Mammary epithelial cell (primary cell): ENCODE results near the gene TEX30.

Source experiments
- EZH2 ChIP-seq: IDR thresholded peaks from 2 replicates; pipeline ENCODE4 v1.6.1; 2012; ENCODE audit warnings: low read length, inconsistent platforms, borderline replicate concordance
- TF ChIP-seq, protein P1 (sequence below), 2 donors: IDR thresholded peaks in 1 of 2; conservative IDR thresholded peaks in 1 of 2; 2 replicates each; pipeline ENCODE4 v1.5.1; 2011 to 2012; ENCODE audit warnings: inconsistent platforms in 2 of 2, low read length in 2 of 2, mild to moderate bottlenecking in 2 of 2, control low read depth in 1 of 2, low read depth in 1 of 2; ENCODE audit not compliant: insufficient read depth in 1 of 2; ENCODE audit errors: extremely low read depth in 1 of 2

DNA sequence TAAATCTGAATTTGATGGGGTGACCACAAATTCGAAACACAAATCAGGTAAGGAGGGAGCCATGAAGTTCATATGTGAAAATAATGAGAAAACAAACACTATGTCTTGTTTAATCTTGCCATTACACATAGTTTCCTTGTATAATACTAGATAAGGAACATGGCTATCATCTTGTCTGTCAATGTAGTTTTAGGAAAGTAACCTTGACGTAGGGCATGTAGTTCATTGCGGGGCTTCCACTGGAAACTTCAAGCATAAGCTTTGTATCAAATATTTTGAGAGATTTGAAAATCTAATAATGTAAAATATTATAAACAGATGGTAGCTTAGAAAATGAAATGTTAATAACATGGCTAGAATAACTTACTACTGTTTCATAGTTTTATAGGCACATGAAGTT is 34.1 kb upstream of the TEX30 start:
- TF ChIP-seq, protein P1, sequence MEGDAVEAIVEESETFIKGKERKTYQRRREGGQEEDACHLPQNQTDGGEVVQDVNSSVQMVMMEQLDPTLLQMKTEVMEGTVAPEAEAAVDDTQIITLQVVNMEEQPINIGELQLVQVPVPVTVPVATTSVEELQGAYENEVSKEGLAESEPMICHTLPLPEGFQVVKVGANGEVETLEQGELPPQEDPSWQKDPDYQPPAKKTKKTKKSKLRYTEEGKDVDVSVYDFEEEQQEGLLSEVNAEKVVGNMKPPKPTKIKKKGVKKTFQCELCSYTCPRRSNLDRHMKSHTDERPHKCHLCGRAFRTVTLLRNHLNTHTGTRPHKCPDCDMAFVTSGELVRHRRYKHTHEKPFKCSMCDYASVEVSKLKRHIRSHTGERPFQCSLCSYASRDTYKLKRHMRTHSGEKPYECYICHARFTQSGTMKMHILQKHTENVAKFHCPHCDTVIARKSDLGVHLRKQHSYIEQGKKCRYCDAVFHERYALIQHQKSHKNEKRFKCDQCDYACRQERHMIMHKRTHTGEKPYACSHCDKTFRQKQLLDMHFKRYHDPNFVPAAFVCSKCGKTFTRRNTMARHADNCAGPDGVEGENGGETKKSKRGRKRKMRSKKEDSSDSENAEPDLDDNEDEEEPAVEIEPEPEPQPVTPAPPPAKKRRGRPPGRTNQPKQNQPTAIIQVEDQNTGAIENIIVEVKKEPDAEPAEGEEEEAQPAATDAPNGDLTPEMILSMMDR (conservative IDR thresholded peaks at IDR 0.05 in 1 of 2, IDR thresholded peaks at IDR 0.05 in 1 of 2; ENCODE audit: extremely low read depth in 1 of 2, insufficient read depth in 1 of 2, low read depth in 1 of 2, low read length in 2 of 2) = no peak
- no peak for TF ChIP-seq EZH2
